ENCODE data around the gene PDE2A.

PDE2A gene

DNA sequence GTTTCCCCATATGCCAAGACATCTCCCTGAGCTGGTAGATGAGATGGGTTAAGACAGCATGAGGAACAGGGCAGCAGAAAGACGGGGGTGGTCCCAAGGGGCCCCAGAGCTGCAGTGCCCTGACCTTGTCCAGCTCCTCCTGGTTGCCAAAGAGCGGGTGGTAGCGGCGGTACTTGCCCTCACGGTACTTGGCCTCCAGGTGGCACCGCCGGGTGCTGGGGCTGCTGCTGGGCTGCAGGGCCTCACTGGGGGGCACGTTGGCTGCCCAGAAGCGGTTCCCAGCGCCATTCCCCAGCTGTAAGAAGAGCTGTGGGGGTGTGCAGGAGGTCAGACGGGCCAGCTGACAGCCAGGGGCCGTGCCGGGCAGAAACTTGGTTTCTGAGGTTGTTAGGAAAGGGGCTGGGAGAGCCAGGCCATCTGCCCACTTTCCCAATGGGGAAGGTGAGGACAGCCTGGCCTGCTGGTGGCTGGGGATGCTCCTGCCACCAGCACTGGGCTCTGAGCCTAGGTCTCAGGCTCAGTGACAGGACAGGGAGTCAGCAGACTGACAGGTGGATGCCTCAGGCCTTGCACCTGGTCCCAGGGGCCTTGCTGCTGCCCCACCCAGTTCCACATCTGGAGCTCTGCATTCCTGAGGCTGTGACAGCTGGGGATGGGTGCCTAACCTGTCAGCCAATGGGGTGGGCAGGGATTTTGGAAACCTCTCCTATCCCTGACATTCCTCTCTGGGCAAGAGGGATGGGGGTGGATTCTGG is 30.0 kb upstream of the PDE2A start:
- DNase-seq (ENCODE audit: low read depth) = no peak

GRCh38 chr11:72703267-72704008 is 29.2 kb upstream of the PDE2A start:
- no peak for DNase-seq (ENCODE audit: low read depth)

- DNase-seq (ENCODE audit: low read depth) = no peak
These were observed 28.5 kb upstream of the PDE2A start for GRCh38 chr11:72702577-72703241.

DNA sequence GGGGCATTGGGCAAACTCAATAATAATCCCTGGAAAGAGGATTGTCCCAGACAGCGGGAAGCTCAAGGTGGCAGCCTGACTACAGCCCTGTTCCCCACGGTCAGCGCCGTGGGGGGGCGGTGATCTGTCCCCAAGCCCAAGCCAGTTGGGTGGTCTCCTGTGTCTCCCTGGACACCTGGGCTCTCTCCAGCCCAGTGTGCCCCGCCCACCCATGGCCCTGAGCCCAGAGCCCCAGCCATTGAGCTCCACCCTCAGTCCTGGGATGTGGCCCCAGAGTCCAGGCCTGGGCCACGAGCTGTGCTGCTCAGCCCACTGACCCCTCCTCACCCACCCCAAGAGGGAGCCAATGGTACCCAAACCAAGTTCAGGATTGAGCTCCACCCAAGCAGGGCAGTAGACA is 27.9 kb upstream of the PDE2A start:
- DNase-seq (ENCODE audit: low read depth) = no peak

DNA sequence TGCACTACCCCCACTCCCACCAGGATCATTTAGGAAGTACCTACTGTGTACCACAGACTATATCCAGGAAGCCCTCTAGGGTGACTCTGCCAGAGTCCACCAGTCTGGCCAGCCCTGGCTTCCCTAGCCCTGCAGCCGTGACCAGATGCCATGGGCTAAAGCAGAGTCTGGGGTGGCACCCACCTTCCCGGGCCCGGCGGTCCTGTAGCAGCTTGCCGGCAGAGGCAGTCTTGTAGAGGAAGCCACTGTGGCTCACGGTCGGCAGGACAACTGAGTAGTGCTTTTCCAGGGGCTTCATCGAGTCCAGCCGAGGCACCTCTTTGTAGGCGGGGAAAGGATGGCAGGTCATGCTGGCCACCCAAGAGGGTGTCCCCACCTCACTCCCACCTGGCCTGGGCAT is 27.2 kb upstream of the PDE2A start:
- DNase-seq (ENCODE audit: low read depth) = no peak

DNA sequence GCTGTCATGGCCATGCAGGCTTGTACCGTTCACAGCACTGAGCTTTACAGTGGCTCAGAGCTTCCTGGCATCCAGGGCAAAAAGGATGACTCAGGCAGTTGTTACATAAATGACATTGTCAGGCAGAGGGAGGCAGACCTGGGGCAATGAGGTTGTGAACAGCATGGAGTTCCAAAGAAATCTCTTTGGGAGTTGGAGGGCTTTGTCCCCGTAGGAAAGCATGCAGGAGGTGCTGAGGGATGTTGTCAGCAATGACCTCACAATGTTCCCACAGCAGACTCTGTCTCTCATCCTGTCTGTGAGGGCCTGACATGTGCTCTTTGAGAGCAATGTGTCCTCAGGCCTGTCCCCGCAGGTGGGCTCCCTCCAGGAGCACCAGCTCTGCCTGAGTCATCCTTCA is 25.9 kb upstream of the PDE2A start:
- no peak for DNase-seq (ENCODE audit: low read depth)

- no peak for DNase-seq (ENCODE audit: low read depth)
These were observed 23.6 kb upstream of the PDE2A start for GRCh38 chr11:72697814-72698213.

GRCh38 chr11:72696866-72697700 is 22.9 kb upstream of the PDE2A start:
- no peak for DNase-seq (ENCODE audit: low read depth)

DNA sequence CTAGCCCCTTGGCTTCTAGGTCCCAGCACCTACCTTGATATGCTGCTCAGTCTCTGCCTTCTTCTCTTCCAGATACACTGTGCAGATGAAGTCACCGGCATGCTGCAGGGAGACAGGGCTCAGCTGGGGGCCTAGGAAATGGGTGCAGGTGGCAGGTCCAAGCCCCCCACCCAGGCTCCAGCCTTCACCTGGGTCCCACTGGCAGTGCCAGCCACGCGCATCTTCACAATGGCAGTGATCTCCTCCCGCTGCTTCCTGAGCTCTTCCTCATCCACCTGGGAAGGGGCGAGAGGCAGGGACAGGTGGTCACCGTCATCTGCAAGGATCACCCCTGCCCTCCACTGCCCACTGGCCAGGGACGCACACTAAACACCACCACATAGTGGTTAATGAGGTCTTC is 21.1 kb upstream of the PDE2A start:
- DNase-seq (ENCODE audit: low read depth) = no peak

DNA sequence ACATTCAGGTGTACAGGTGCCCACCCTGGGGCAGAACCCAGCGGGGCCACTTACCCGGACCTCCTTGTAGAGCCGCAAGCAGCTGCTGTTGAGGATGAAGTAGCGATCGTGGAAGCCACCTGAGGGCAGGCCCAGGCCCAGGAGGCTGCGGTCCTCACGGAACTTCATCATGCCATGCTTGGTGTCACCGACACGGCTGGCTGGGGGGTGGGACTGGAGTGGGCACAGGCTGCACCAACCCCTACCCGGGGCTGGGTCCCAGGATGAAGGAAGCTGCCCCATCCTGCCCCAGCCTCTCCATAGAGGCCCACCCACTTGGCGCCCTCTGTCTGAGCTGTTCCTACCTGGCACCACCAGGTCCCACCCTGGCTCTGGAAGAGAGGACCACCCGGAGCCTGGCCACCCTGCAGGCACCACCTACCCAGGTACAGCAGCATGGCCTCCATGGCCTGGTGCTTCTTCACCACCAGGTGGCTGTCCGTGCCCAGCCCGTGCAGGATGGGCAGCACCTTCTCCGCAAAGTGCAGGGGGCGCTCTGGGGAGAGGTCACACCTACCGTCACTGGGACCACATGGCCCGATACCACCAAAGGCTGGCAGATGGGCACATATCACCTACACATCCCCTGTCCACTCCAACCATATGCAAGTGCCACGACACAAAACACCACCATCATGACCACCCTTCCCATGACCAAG is 19.2 kb upstream of the PDE2A start:
- no peak for DNase-seq (ENCODE audit: low read depth)

- DNase-seq (ENCODE audit: low read depth) = no peak
These were observed 18.4 kb upstream of the PDE2A start for GRCh38 chr11:72692498-72693237.

GRCh38 chr11:72690166-72690565 is 15.9 kb upstream of the PDE2A start:
- DNase-seq (ENCODE audit: low read depth) = no peak

DNA sequence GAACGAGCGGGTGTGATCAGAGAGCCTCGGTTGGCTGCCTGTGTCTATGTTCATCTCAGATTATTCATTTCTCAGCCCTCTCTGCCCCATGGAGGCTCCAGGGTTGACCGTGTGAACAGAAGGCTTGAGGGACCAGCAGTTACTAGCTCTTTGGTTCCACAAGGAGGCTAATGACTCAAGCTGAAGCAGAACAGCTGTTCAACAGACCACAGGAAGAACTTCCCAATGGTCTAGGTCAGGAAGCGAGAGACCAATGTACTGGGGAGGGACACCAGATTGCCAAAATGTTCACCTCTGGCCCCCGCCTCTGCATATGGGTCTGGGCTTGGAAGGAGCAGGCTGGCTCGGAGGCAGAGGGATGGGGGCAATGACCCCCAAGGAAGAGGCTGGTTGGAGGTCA is 14.7 kb upstream of the PDE2A start:
- no peak for DNase-seq (ENCODE audit: low read depth)

DNA sequence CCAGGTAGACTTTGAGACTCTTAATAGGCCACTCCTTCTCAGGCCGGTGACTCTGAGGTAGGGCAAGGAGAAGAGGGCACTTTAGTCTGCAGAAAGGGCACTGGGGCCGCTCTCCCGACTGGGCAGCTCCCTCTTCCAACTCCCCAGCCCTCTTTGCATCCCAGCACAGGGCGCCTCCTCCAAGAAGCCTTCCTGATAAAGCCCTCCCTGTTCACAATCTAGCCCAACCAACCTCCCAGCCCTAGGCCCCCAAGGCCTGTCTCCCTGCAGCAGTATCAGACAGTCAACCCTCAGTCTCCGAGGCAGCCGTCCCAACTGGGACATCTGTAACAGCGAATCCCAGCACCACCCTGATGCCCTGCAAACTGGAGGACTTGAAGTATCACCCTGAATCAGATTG is 14.3 kb upstream of the PDE2A start:
- no peak for DNase-seq (ENCODE audit: low read depth)

DNA sequence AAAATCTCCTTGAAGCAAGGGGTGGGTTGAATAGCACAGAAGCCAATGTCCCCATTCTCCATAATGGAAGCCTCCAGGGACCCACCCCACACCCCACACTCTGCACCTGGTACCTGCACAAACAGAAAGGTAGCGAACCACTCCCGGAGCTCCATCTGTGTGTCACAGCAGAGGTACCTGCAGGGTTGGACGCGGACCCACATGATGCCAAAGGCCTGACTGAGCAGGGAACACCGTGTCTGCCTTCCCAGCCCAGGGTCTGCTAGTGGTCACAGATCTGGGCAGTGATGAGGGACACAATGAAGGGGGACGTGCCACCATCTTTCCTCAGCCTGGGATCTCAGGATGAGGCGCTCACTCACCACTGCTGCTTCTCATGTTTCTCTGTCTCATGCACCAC is 13.1 kb upstream of the PDE2A start:
- DNase-seq (ENCODE audit: low read depth) = no peak

GRCh38 chr11:72686639-72687220 is 12.5 kb upstream of the PDE2A start:
- no peak for DNase-seq (ENCODE audit: low read depth)

DNA sequence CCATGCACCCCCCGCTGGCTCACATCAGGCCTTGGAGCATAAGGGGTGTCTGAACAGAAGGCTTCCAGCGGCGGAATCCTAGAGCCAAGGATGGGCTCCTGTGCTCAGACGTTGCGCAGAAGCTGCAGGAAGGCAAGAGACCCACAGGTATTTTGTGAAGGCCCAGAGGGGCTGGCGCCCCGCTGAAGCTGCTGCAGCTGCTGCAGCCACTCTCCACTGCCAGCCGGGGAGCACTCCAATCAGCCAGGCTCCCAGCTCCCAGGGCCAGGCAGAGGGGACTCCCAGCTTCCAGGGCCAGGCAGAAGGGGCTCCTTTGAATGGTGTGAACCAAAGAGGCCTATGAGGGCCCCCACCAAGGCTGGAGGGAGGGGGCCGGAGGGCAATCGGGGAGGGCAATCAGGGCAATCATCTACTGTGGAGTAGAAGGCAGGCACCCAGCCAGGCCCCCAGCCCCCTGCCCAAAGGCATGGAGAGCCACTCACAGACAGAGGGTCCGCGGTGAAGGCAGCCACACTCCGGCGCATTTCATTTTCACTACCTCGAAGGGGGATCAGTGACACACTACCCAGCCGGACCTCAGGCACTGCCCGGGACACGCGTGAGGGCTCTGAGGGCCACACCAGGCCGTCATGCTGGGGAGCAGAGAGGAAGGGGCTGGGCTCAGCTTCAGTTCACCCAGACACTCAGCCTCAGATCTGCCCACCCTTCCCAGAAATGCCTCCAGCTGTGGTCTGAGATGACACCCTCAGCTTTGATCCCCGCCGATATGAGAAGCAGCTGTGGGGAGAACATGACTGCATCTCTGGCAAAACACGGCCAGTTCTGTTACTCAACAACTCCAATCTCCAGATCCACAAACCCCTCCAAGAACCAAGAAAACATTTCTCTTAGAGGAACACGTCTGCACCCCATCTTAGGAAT is 11.6 kb upstream of the PDE2A start:
- DNase-seq (ENCODE audit: low read depth) = no peak

- peak; percentile 42 for DNase-seq (ENCODE audit: low read depth)
These were observed 10.2 kb upstream of the PDE2A start for GRCh38 chr11:72684236-72684912.

GRCh38 chr11:72683782-72684200 is 9.6 kb upstream of the PDE2A start:
- DNase-seq (ENCODE audit: low read depth) = no peak

All from HS-27A (cell line).